Measurements from ENCODE around the gene WDR17. TPM values are rescaled to one million over a fixed set of nuclear protein-coding genes. Genes with fewer than 3 reads are reported as not detected.

Gene WDR17
- total and polyA plus RNA-seq, 2 of the 8 experiments (the other 6 are each of a cell fraction or from before 2014, with no cell fraction given), result 1.4 to 3.3 TPM

- no peak for TF ChIP-seq YY1 (IDR thresholded peaks at IDR 0.05; ENCODE audit: low read depth, low read length)
- TF ChIP-seq ATF2 (IDR thresholded peaks at IDR 0.05; ENCODE audit: low read length), result no peak
- TF ChIP-seq EGR1 (IDR thresholded peaks at IDR 0.05; ENCODE audit: borderline replicate concordance, low read depth, low read length), result no peak
- TF ChIP-seq E2F6 (IDR thresholded peaks at IDR 0.05), result no peak
- no peak for TF ChIP-seq RXRA (IDR thresholded peaks at IDR 0.05; ENCODE audit: insufficient read depth, low read depth, low read length)
- TF ChIP-seq, protein P1, sequence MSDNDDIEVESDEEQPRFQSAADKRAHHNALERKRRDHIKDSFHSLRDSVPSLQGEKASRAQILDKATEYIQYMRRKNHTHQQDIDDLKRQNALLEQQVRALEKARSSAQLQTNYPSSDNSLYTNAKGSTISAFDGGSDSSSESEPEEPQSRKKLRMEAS (IDR thresholded peaks at IDR 0.05), result no peak
Measured at GRCh38 chr4:176054942-176055341, 10.7 kb upstream of the WDR17 start (continued).
